GM18868 (cell line): ENCODE results near the gene ST7.
A peak's percentile ranks its signal among the peaks of the same experiment; 100 is the strongest.
"Not testable (repeated sequence)": the region's sequence is repeated elsewhere in the genome, so short reads cannot be mapped to it uniquely, and the experiment has no call there.

Experiments used
- ATAC-seq: cut with Tn5 transposase; IDR thresholded peaks from one replicate; pipeline ENCODE4 v1.9.1; 2021; ENCODE audit warnings: mild to moderate bottlenecking, moderate library complexity; ENCODE audit not compliant: unreplicated experiment

The ST7 gene

GRCh38 chr7:117216010-117216409 is 262.7 kb downstream of the ST7 start:
- ATAC-seq: no peak

- no peak for ATAC-seq
Observed at GRCh38 chr7:117216436-117217069, 263.3 kb downstream of the ST7 start.

DNA sequence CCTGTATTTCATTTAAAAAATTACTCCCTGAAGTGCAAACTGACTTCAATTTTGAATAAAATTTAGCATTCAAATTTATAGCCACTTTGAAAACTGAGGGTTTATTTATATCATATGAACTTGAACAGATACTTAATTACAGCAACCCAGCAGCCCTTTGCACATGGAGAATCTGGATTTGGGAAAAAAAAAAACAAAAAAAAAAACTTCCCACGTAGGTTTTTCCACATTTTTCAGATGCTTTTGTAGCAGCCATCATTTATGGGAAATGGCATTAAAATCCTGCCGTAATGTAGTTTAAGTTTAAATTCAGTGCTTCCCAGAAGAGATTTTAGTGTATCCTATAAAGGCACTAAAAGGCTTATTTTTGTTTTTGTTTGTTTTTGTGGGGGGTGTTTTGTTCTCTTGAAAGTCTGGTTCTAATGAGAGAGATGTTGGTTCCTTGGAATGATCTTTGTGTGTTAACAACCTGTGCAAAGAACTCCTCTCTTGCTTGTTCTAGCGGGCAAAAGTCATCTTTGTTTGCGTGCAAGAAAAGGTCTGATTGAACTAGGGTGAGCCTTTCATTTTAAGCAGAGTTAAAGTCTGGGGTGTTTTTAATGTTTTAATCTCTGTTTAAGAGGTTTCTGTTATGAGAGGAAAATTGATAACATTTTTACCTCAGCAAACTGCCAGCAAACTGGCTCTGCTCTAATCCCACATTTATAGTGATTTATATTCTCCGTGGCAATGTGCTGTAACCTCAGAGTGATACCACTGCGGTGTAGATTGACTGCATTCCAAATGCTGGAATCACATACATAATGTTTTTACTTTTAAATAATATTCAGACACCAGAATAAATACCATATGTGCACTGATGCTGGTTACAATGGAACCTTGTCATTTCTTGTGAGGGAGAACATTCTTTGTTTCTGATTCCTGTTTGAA is 264.1 kb downstream of the ST7 start:
- no peak for ATAC-seq

- no peak for ATAC-seq
Observed at GRCh38 chr7:117218700-117219099, 265.4 kb downstream of the ST7 start.

DNA sequence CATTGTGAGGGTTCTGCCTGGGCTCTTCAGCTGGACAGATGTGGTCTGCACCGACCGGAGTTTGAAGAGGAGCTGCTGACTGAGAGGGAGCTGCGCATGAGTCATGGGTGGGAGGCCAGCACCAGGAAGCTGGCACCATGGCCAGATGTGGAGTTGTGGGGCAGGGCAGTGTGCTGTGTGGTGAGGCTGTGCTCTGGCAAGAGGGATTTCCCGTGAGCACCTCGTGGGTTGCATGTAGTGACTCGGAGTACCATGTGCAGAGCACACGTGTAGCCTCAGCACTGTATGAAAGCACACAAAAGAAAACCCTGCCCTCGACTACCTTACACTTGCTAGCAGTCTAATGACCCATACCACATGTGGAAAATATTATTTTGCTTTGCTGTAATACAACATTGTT is 266.2 kb downstream of the ST7 start:
- ATAC-seq: peak; percentile 52

- no peak for ATAC-seq
Observed at GRCh38 chr7:117220836-117221235, 267.5 kb downstream of the ST7 start.

- no peak for ATAC-seq
Observed at GRCh38 chr7:117225536-117225935, 272.2 kb downstream of the ST7 start.

DNA sequence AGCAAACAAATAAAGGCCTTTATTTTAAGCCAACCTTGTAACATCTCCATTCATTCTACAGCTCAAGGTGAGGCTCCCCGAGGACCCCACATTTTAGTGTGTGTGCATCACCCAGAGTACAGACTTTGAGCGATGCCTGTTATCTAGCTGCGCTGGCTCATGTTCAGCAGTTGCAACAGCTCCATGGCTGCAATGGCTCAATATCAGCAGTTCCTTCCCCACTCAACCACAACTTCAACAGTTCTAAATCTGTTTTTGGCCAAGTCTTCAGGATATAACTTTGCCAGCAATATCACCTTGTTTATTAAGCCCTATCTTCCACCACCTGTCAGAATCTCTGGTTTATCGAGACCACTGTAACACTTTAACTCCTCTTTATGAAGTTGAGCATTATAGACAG is 273.8 kb downstream of the ST7 start:
- no peak for ATAC-seq

DNA sequence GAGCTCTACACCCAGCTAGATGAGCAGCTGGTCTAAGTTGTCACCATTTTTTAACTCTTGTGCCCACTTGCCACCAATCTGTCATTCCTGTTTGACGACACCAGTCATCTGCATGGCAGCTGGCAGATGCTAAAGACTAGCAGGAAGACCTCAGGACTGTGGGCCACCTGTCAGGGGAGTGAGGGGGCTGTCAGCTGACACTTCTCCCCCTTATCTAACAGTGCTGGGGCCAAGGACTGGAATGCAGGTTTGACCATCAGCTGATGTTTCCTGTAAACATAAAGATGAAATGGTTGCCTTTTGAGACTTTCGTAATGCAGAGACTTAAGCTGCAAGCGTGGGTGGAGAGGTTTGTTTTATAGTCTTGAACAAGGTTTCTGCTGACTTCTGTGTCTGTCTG is 276.0 kb downstream of the ST7 start:
- no peak for ATAC-seq

GRCh38 chr7:117230276-117231046 is 277.2 kb downstream of the ST7 start:
- peak; percentile 87 for ATAC-seq

DNA sequence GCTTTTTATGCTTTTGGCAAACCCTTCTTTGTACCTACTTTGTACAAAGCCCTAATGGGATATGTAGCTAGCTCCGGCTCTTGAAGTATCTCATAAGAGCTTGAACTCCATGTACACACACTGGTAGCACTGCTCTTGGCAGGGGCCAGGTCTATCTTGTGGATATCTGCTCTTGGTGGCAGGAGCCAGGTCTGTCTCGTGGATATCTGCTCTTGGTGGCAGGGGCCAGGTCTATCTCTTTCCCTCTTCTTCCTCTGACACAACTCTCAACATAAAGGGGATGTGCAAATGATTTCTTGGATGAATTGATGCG is 277.7 kb downstream of the ST7 start:
- no peak for ATAC-seq

DNA sequence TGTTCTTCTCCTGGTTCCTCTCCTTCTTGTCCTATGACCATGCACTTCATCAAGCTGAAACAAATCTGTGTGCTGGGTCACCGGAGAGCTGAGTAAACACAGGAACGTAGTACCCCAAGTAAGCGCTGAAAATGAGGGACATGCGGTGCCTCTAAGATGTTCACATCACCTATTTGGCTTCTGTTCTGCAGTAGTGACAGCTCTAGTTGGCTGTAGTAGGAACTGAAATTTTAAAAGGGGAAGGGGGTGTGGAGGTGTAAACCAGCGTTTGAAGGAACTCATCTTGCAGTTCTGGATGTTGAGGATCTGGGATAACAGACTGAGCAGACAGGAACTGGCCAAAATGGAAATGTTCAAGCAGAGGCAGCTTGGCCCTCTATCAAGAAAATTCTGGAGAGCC is 284.3 kb downstream of the ST7 start:
- ATAC-seq: peak; percentile 84

- no peak for ATAC-seq
Observed at GRCh38 chr7:117238472-117238871, 285.2 kb downstream of the ST7 start.

DNA sequence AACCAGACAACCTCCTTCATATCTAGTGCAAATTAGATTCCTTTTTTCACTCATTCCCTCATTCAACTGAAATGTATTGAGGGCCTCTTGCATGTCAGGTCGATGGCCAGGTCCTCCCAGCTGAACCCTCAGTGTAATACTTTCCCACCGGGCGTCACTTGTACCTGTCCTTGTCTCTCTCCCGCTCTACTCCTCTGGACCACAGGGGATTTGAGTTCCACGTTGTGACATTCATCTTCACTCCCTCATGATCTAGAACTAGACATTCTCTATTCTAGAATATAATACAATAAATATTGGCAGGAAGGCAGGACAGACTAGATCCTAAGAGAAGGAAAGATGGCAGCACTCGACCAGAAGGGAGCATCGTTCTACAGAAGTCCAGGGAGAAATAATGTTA is 285.6 kb downstream of the ST7 start:
- no peak for ATAC-seq

DNA sequence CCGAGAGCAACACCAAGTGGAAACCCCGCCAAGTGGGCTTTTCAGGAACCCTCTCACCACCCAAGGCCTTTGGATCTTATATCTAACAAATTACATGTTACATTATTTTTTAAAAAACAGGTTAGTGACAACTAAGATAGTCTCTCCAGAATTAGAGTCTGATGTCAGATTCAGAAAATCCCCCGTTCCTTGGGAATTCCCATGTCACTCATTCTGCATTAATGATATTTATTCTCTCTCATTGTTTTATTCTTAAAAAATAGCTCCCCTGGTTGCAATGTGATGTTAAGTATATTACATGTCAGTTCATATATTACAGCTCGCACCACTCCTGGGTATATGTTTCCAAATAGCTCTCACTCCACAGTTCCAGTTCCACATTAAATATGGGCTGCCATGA is 287.8 kb downstream of the ST7 start:
- ATAC-seq: no peak

- ATAC-seq: no peak
Observed at GRCh38 chr7:117243390-117243789, 290.1 kb downstream of the ST7 start.

- ATAC-seq: not testable (repeated sequence)
Observed at GRCh38 chr7:117245703-117246102, 292.4 kb downstream of the ST7 start.

- no peak for ATAC-seq
Observed at GRCh38 chr7:117247809-117248208, 294.5 kb downstream of the ST7 start.

- ATAC-seq: no peak
Observed at GRCh38 chr7:117248829-117249228, 295.5 kb downstream of the ST7 start.

- no peak for ATAC-seq
Observed at GRCh38 chr7:117249696-117250095, 296.4 kb downstream of the ST7 start.

DNA sequence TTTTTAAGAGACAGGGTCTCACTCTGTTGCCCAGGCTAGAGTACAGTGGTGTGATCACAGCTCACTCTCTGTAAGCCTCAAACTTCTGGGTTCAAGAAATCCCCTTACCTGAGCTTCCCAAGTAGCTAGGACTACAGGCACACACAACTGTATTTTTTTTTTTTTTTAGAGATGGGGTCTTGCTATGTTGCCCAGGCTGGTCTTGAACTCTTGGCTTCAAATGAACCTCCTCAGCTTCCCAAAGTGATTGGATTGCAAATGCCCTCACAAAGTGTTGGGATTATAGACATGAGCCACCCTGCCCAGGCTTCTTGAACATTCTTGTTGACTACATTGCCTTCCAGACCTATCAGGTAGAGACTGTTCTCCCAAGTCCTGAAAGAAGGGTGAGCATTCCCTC is 296.9 kb downstream of the ST7 start:
- ATAC-seq: no peak

GRCh38 chr7:117250801-117251200 is 297.5 kb downstream of the ST7 start:
- no peak for ATAC-seq
